Measurements from ENCODE around the gene CSAD. TPM values are rescaled to one million over a fixed set of nuclear protein-coding genes. Genes with fewer than 3 reads are reported as not detected.
"Not testable (repeated sequence)": the region's sequence is repeated elsewhere in the genome, so short reads cannot be mapped to it uniquely, and the experiment has no call there.

CSAD gene
- total RNA-seq, 1 donor from 2014 or later = 20.2 TPM

DNA sequence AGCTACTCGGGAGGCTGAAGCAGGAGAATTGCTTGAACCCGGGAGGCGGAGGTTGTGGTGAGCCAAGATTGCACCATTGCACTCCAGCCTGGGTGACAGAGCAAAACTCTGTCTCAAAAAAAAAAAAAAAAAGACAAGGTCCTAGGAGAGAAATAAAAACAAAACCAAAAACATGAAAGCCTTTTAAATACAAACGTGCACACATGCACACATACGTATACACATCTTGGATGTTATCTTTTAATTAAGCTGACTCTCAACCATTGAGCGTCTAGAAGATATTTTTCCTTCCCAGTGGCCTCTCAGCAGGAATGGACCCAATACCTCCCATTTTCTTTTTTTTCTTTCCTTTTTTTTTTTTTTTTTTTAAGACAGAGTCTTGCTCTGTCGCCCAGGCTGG lies 68.3 kb downstream of the CSAD start:
- H3K9me3 Mint-ChIP-seq; H3K4me1 Mint-ChIP-seq (ENCODE audit: low read depth); DNase-seq (ENCODE audit: low spot score); H3K27me3 Mint-ChIP-seq (ENCODE audit: low read depth); H3K36me3 Mint-ChIP-seq (ENCODE audit: low read depth); H3K27ac Mint-ChIP-seq; intact Hi-C loops (cut with micrococcal nuclease); H3K4me3 Mint-ChIP-seq (ENCODE audit: low read depth): not testable (repeated sequence)

Other genes with a start within 250 kb of the CSAD start
- gene KRT18, start 231.8 kb downstream of the CSAD start, total RNA-seq = 1.3 and 1.9 TPM in 2 replicates
- gene EIF4B, start 174.5 kb downstream of the CSAD start, total RNA-seq = 474 and 503 TPM in 2 replicates
- 2.1 and 4.7 TPM in 2 replicates for gene TNS2, start 130.9 kb downstream of the CSAD start, total RNA-seq
- 35.1 and 36.2 TPM in 2 replicates for gene SPRYD3, start 101.5 kb downstream of the CSAD start, total RNA-seq
- 0.46 TPM in 1 of 2 replicates, not detected in the other for gene IGFBP6, start 83.3 kb downstream of the CSAD start, total RNA-seq
- gene SOAT2, start 77.4 kb downstream of the CSAD start, total RNA-seq = not detected in 2 replicates
- gene ZNF740, start 203 bp downstream of the CSAD start, total RNA-seq = 44.9 and 45.5 TPM in 2 replicates
- 200 and 208 TPM in 2 replicates for gene ITGB7, start 26.3 kb upstream of the CSAD start, total RNA-seq
- gene RARG, start 51.3 kb upstream of the CSAD start, total RNA-seq = 38.5 and 40.1 TPM in 2 replicates
- 72.6 and 75.3 TPM in 2 replicates for gene ESPL1, start 87.4 kb upstream of the CSAD start, total RNA-seq
- 321 and 326 TPM in 2 replicates for gene PFDN5, start 114.6 kb upstream of the CSAD start, total RNA-seq
- gene MYG1, start 118.8 kb upstream of the CSAD start, total RNA-seq = 87.2 and 99.0 TPM in 2 replicates
- 83.7 and 85.4 TPM in 2 replicates for gene AAAS, start 140.7 kb upstream of the CSAD start, total RNA-seq
- 0.11 TPM in 1 of 2 replicates, not detected in the other for gene SP7, start 155.4 kb upstream of the CSAD start, total RNA-seq
- 66.4 and 67.9 TPM in 2 replicates for gene SP1, start 199.3 kb upstream of the CSAD start, total RNA-seq
- gene AMHR2, start 242.9 kb upstream of the CSAD start, total RNA-seq = not detected in 2 replicates

All from activated T-helper 2 cell treated with anti-CD3 and anti-CD28 coated beads, Interferon-gamma antibody, Interleukin-2, Interleukin-4, amounts not matched to agents 10 μg/mL and 5 μg/mL and 100 μg/mL, durations not matched to agents 14 hours and 24 hours and 36 hours (primary cell).